ENCODE data around the gene ZNF138.
"Not testable (repeated sequence)": the region's sequence is repeated elsewhere in the genome, so short reads cannot be mapped to it uniquely, and the experiment has no call there.

DNA sequence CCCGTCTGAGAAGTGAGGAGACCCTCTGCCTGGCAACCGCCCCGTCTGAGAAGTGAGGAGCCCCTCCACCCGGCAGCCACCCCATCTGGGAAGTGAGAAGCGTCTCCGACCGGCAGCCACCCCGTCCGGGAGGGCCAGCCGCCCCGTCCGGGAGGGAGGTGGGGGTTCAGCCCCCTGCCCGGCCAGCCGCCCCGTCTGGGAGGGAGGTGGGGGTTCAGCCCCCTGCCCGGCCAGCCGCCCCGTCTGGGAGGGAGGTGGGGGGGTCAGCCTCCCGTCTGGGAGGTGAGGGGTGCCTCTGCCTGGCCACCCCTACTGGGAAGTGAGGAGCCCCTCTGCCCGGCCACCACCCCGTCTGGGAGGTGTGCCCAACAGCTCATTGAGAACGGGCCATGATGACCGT is 9.4 kb upstream of the ZNF138 start:
- not testable (repeated sequence) for TF ChIP-seq EZH2 (IDR thresholded peaks at IDR 0.05; ENCODE audit: low read length); CTCF (optimal IDR thresholded peaks at IDR 0.05 in 1 of 3, IDR thresholded peaks at IDR 0.05 in 1 of 3, conservative IDR thresholded peaks at IDR 0.05 in 1 of 3; ENCODE audit: extremely low read depth in 1 of 3, insufficient read depth in 2 of 3, low read length in 3 of 3)

Data from keratinocyte (primary cell).